HG03575 (cell line): ENCODE results near the gene WDR37.
"Not testable (repeated sequence)": the region's sequence is repeated elsewhere in the genome, so short reads cannot be mapped to it uniquely, and the experiment has no call there.

ENCODE experiments used
- ATAC-seq: cut with Tn5 transposase; IDR thresholded peaks from one replicate; pipeline ENCODE4 v1.9.1; 2021; ENCODE audit not compliant: unreplicated experiment, insufficient number of reproducible peaks, low FRiP score; ENCODE audit errors: extremely low read depth

The WDR37 gene

GRCh38 chr10:1056326-1057105 lies at the start of gene WDR37:
Gene WDR37 (plus strand): TSS chr10:1056385. CDS start chr10:1072156, 15,771 bp downstream.
- peak; percentile 49 for ATAC-seq

- ATAC-seq: no peak
Measured at GRCh38 chr10:1006573-1006972, 49.6 kb upstream of the WDR37 start.

GRCh38 chr10:1007583-1007982 lies 48.6 kb upstream of the WDR37 start:
- no peak for ATAC-seq

GRCh38 chr10:1009071-1009494 lies 47.1 kb upstream of the WDR37 start:
- ATAC-seq: no peak

GRCh38 chr10:1009947-1010346 lies 46.2 kb upstream of the WDR37 start:
- not testable (repeated sequence) for ATAC-seq

- no peak for ATAC-seq
Measured at GRCh38 chr10:1010703-1011102, 45.5 kb upstream of the WDR37 start.

GRCh38 chr10:1011696-1012095 lies 44.5 kb upstream of the WDR37 start:
- no peak for ATAC-seq

GRCh38 chr10:1015688-1016087 lies 40.5 kb upstream of the WDR37 start:
- no peak for ATAC-seq

GRCh38 chr10:1019362-1019761 lies 36.8 kb upstream of the WDR37 start:
- ATAC-seq: no peak

- no peak for ATAC-seq
Measured at GRCh38 chr10:1020460-1020859, 35.7 kb upstream of the WDR37 start.

GRCh38 chr10:1020958-1021357 lies 35.2 kb upstream of the WDR37 start:
- ATAC-seq: no peak

GRCh38 chr10:1022413-1022812 lies 33.8 kb upstream of the WDR37 start:
- no peak for ATAC-seq

- ATAC-seq: no peak
Measured at GRCh38 chr10:1024103-1024502, 32.1 kb upstream of the WDR37 start.

- ATAC-seq: no peak
Measured at GRCh38 chr10:1025683-1026082, 30.5 kb upstream of the WDR37 start, which contains the start of gene IDI2. Gene IDI2 (minus strand): TSS chr10:1025859. CDS start chr10:1024723, 1,136 bp downstream.

GRCh38 chr10:1026578-1026977 lies 29.6 kb upstream of the WDR37 start:
- no peak for ATAC-seq

- no peak for ATAC-seq
Measured at GRCh38 chr10:1029838-1030237, 26.3 kb upstream of the WDR37 start.

- ATAC-seq: no peak
Measured at GRCh38 chr10:1033601-1034000, 22.6 kb upstream of the WDR37 start.

- no peak for ATAC-seq
Measured at GRCh38 chr10:1034758-1035157, 21.4 kb upstream of the WDR37 start.

GRCh38 chr10:1035201-1035600 lies 21.0 kb upstream of the WDR37 start:
- no peak for ATAC-seq

GRCh38 chr10:1036341-1036791 lies 19.8 kb upstream of the WDR37 start:
- ATAC-seq: peak; percentile 45

- ATAC-seq: no peak
Measured at GRCh38 chr10:1037098-1037497, 19.1 kb upstream of the WDR37 start.
